GM18519 (cell line): ENCODE data around the gene OCIAD2.
"Not testable (repeated sequence)": the region's sequence is repeated elsewhere in the genome, so short reads cannot be mapped to it uniquely, and the experiment has no call there.

Source experiments
- ATAC-seq: cut with Tn5 transposase; IDR thresholded peaks from one replicate; pipeline ENCODE4 v1.9.1; 2021; ENCODE audit warnings: mild to moderate bottlenecking, moderate library complexity; ENCODE audit not compliant: unreplicated experiment, low FRiP score

The OCIAD2 gene

GRCh38 chr4:48908687-48909086 is 2.1 kb upstream of the OCIAD2 start:
- ATAC-seq = no peak

GRCh38 chr4:48907706-48908477 is 1.3 kb upstream of the OCIAD2 start:
- no peak for ATAC-seq

GRCh38 chr4:48905363-48906015 is 1.1 kb downstream of the OCIAD2 start:
- ATAC-seq = no peak

GRCh38 chr4:48904541-48905142 is 1.9 kb downstream of the OCIAD2 start:
- ATAC-seq = no peak

- ATAC-seq = no peak
Measured at GRCh38 chr4:48904101-48904500, 2.5 kb downstream of the OCIAD2 start.

GRCh38 chr4:48902266-48902665 is 4.3 kb downstream of the OCIAD2 start:
- no peak for ATAC-seq

- no peak for ATAC-seq
Measured at GRCh38 chr4:48901196-48901595, 5.4 kb downstream of the OCIAD2 start.

- no peak for ATAC-seq
Measured at GRCh38 chr4:48899950-48900349, 6.6 kb downstream of the OCIAD2 start.

GRCh38 chr4:48899432-48899749 is 7.2 kb downstream of the OCIAD2 start:
- peak; percentile 20 for ATAC-seq

- peak; percentile 91 for ATAC-seq
Measured at GRCh38 chr4:48898733-48899431, 7.7 kb downstream of the OCIAD2 start.

- no peak for ATAC-seq
Measured at GRCh38 chr4:48896845-48897244, 9.7 kb downstream of the OCIAD2 start.

- no peak for ATAC-seq
Measured at GRCh38 chr4:48891028-48891619, 15.4 kb downstream of the OCIAD2 start.

GRCh38 chr4:48889750-48890149 is 16.8 kb downstream of the OCIAD2 start:
- ATAC-seq = not testable (repeated sequence)

GRCh38 chr4:48881646-48882045 is 24.9 kb downstream of the OCIAD2 start:
- not testable (repeated sequence) for ATAC-seq

- no peak for ATAC-seq
Measured at GRCh38 chr4:48879561-48880442, 26.8 kb downstream of the OCIAD2 start.

GRCh38 chr4:48877827-48878535 is 28.6 kb downstream of the OCIAD2 start:
- ATAC-seq = no peak

- not testable (repeated sequence) for ATAC-seq
Measured at GRCh38 chr4:48864696-48865095, 41.9 kb downstream of the OCIAD2 start.

- no peak for ATAC-seq
Measured at GRCh38 chr4:48863728-48864127, 42.8 kb downstream of the OCIAD2 start.

GRCh38 chr4:48862661-48863060 is 43.9 kb downstream of the OCIAD2 start:
- no peak for ATAC-seq
